GM23338 (cell line): ENCODE measurements around the gene MAN2B2. TPM values are rescaled to one million over a fixed set of nuclear protein-coding genes. Genes with fewer than 3 reads are reported as not detected.
"Not testable (repeated sequence)": the region's sequence is repeated elsewhere in the genome, so short reads cannot be mapped to it uniquely, and the experiment has no call there.

ENCODE experiments used
- ATAC-seq: fragments of 200-7000 bp; cut with Tn5 transposase; 3 replicates; pipeline ENCODE4 v1.9.1; 2020
- DNase-seq: peaks from one replicate; pipeline ENCODE4 v3.0.0-alpha.2; 2015; ENCODE audit warnings: low spot score
- H2AFZ ChIP-seq: fragments of 200-600 bp; sonication (generic); 2 replicates; pipeline ENCODE4 v1.8.0; 2016; ENCODE audit warnings: antibody characterized with exemption, mild to moderate bottlenecking, moderate library complexity
- H3F3A ChIP-seq: fragments of 200-600 bp; sonication (generic); replicated peaks from 2 replicates; pipeline ENCODE4 v1.8.0; 2017; ENCODE audit warnings: antibody characterized with exemption, mixed run types, low read depth
- H3K27ac ChIP-seq: fragments of 200-600 bp; sonication (generic); 2 replicates; pipeline ENCODE4 v1.6.1; 2016; ENCODE audit warnings: low read depth
- H3K27me3 ChIP-seq: fragments of 200-600 bp; sonication (generic); 2 replicates; pipeline ENCODE4 v1.8.0; 2016; ENCODE audit warnings: mild to moderate bottlenecking, mixed run types, moderate library complexity; ENCODE audit not compliant: insufficient read depth
- H3K36me3 ChIP-seq: fragments of 200-600 bp; sonication (generic); 2 replicates; pipeline ENCODE4 v1.8.0; 2016; ENCODE audit warnings: mild to moderate bottlenecking; ENCODE audit not compliant: insufficient read depth
- H3K4me1 ChIP-seq: fragments of 200-600 bp; sonication (generic); 2 replicates; pipeline ENCODE4 v1.8.0; 2016; ENCODE audit warnings: mild to moderate bottlenecking, moderate library complexity; ENCODE audit not compliant: insufficient read depth
- H3K4me2 ChIP-seq: fragments of 200-600 bp; sonication (generic); 2 replicates; pipeline ENCODE4 v1.7.1; 2017; ENCODE audit warnings: mixed run types
- H3K4me3 ChIP-seq: fragments of 200-600 bp; sonication (generic); 2 replicates; pipeline ENCODE4 v1.6.1; 2016; ENCODE audit warnings: mixed run types
- H3K79me2 ChIP-seq: fragments of 200-600 bp; sonication (generic); replicated peaks from 2 replicates; pipeline ENCODE4 v1.8.0; 2017; ENCODE audit warnings: mild to moderate bottlenecking; ENCODE audit not compliant: insufficient read depth
- H3K9me2 ChIP-seq: fragments of 200-600 bp; sonication (generic); 2 replicates; pipeline ENCODE4 v1.8.0; 2017; ENCODE audit not compliant: insufficient read depth
- H4K20me1 ChIP-seq: fragments of 200-600 bp; sonication (generic); replicated peaks from 2 replicates; pipeline ENCODE4 v1.8.0; 2017; ENCODE audit warnings: mild to moderate bottlenecking; ENCODE audit not compliant: insufficient read depth
- H3K27ac Mint-ChIP-seq: 2 replicates; pipeline ENCODE4 v1.8.0; 2020; ENCODE audit warnings: inconsistent platforms, mild to moderate bottlenecking, moderate library complexity, mixed read lengths
- H3K27me3 Mint-ChIP-seq: 3 replicates; pipeline ENCODE4 v1.8.0; 2022; ENCODE audit warnings: low read depth, mild to moderate bottlenecking, moderate library complexity, mixed read lengths, inconsistent platforms; ENCODE audit not compliant: insufficient read depth, poor library complexity
- H3K36me3 Mint-ChIP-seq: 3 replicates; pipeline ENCODE4 v1.8.0; 2021; ENCODE audit warnings: low read depth, mild to moderate bottlenecking, inconsistent platforms, moderate library complexity, mixed read lengths
- H3K4me1 Mint-ChIP-seq: 3 replicates; pipeline ENCODE4 v1.8.0; 2020; ENCODE audit warnings: mild to moderate bottlenecking, inconsistent platforms, mixed read lengths
- H3K4me3 Mint-ChIP-seq: 3 replicates; pipeline ENCODE4 v1.8.0; 2021; ENCODE audit warnings: moderate library complexity, mild to moderate bottlenecking, inconsistent platforms, mixed read lengths
- H3K9me3 Mint-ChIP-seq: 3 replicates; pipeline ENCODE4 v1.8.0; 2020; ENCODE audit warnings: moderate library complexity, mild to moderate bottlenecking, inconsistent platforms, mixed read lengths
- CREB1 ChIP-seq: fragments of 250-450 bp; sonication (Bioruptor Pico); IDR thresholded peaks from 2 replicates; pipeline ENCODE4 v1.5.0; 2020; ENCODE audit warnings: low read depth, mild to moderate bottlenecking, moderate library complexity
- EZH2 ChIP-seq: fragments of 200-600 bp; sonication (generic); IDR thresholded peaks from one replicate; pipeline ENCODE4 v1.8.0; 2017; ENCODE audit warnings: antibody characterized with exemption, mild to moderate bottlenecking, low read depth; ENCODE audit not compliant: unreplicated experiment
- EZH2phosphoT487 ChIP-seq: fragments of 200-600 bp; sonication (generic); IDR thresholded peaks from one replicate; pipeline ENCODE4 v1.8.1; 2018; ENCODE audit warnings: antibody characterized with exemption; ENCODE audit not compliant: unreplicated experiment
- NANOG ChIP-seq: IDR thresholded peaks from 2 replicates; pipeline ENCODE4 v1.6.1; 2016; ENCODE audit warnings: antibody characterized with exemption, borderline replicate concordance
- POLR2AphosphoS5 ChIP-seq: IDR thresholded peaks from 2 replicates; pipeline ENCODE4 v1.6.1; 2016; ENCODE audit warnings: antibody characterized with exemption, low read depth
- REST ChIP-seq: IDR thresholded peaks from one replicate; pipeline ENCODE4 v1.6.1; 2018; ENCODE audit warnings: antibody characterized with exemption; ENCODE audit not compliant: unreplicated experiment
- ZNF331 ChIP-seq: fragments of 250-450 bp; sonication (Bioruptor Pico); IDR thresholded peaks from 2 replicates; pipeline ENCODE4 v1.5.0; 2020; ENCODE audit warnings: low read depth, mild to moderate bottlenecking, moderate library complexity
- ZNF462 ChIP-seq: fragments of 250-450 bp; sonication (Bioruptor Pico); IDR thresholded peaks from 2 replicates; pipeline ENCODE4 v1.5.0; 2020; ENCODE audit warnings: mild to moderate bottlenecking, moderate library complexity
- polyA plus RNA-seq: library from polyadenylated mRNA; unstranded; fragments of >200 nt; fragmentation: Nextera tagmentation; extraction: Ambion mirVana; gene quantifications from 2 replicates; pipeline ENCODE4 v1.2.1, GENCODE V29; 2016
- total RNA-seq: library from RNA; depleted of rRNA; stranded (reverse); fragments of >200 nt; shearing (Covaris generic); gene quantifications from 2 replicates; pipeline ENCODE4 v1.2.3, GENCODE V29; 2014

The MAN2B2 gene
- total and polyA plus RNA-seq, 2 experiments from 2014 or later, result 1.6 to 6.9 TPM

GRCh38 chr4:6671648-6672047 lies 96.7 kb downstream of the MAN2B2 start (continued):
- TF ChIP-seq ZNF462 (CRISPR knock-in tag), result no peak

- TF ChIP-seq POLR2AphosphoS5, result no peak
- no peak for TF ChIP-seq EZH2
- TF ChIP-seq EZH2phosphoT487, result no peak
- TF ChIP-seq REST, result no peak
- TF ChIP-seq NANOG, result no peak
- TF ChIP-seq ZNF331 (CRISPR knock-in tag), result no peak
- no peak for TF ChIP-seq CREB1 (CRISPR knock-in tag)
- Histone ChIP-seq H3K27ac (no peak overlapping the region), H3K79me2 (peaks cover 24% of the 10 kb centered on the region), H3K36me3 (peaks cover 5% of the 10 kb centered on the region; the same call in 1 of the 2 replicates), H2AFZ (no peak overlapping the region), H3K4me1 (peaks cover 23% of the 10 kb centered on the region), H3K4me3 (no peak overlapping the region), H3K27me3 (no peaks in the 10 kb centered on the region), H4K20me1 (peaks cover 19% of the 10 kb centered on the region), H3K9me2 (no peaks in the 10 kb centered on the region), H3F3A (no peaks in the 10 kb centered on the region), H3K4me2 (no peak overlapping the region)
- peaks cover 31% of the 10 kb centered on the region for H3K4me1 Mint-ChIP-seq
- DNase-seq (no peak), ATAC-seq (no peak)
- peaks cover 19% of the 10 kb centered on the region for H3K27me3 Mint-ChIP-seq
- H3K27ac Mint-ChIP-seq, result no peak overlapping the region
- peaks cover 32% of the 10 kb centered on the region for H3K36me3 Mint-ChIP-seq
- H3K9me3 Mint-ChIP-seq, result peaks cover 5% of the 10 kb centered on the region; the same call in 2 of the 3 replicates
- no peak overlapping the region for H3K4me3 Mint-ChIP-seq
Measured at GRCh38 chr4:6672131-6672530, 97.1 kb downstream of the MAN2B2 start.

- Mint-ChIP-seq H3K4me1 (peaks cover 36% of the 10 kb centered on the region), H3K36me3 (peaks cover 38% of the 10 kb centered on the region), H3K4me3 (0 out of 3 replicates have a peak overlapping the region, but pooled peaks have one; percentile 89), H3K27me3 (peaks cover 19% of the 10 kb centered on the region)
- Histone ChIP-seq H3K79me2 (peaks cover 29% of the 10 kb centered on the region), H3K4me1 (peaks cover 23% of the 10 kb centered on the region), H4K20me1 (peaks cover 25% of the 10 kb centered on the region)
- not testable (repeated sequence) for H3K9me3 Mint-ChIP-seq, H3K4me3 ChIP-seq, H2AFZ ChIP-seq, H3K27ac Mint-ChIP-seq, H3K27me3 ChIP-seq, DNase-seq, H3K27ac ChIP-seq, ATAC-seq, H3K36me3 ChIP-seq, H3K9me2 ChIP-seq, H3K4me2 ChIP-seq, H3F3A ChIP-seq
Measured at GRCh38 chr4:6672541-6673190, 97.7 kb downstream of the MAN2B2 start.
